Fibroblast of lung (primary cell): ENCODE data around the gene EFNA2. TPM values are rescaled to one million over a fixed set of nuclear protein-coding genes. Genes with fewer than 3 reads are reported as not detected.
A peak's percentile ranks its signal among the peaks of the same experiment; 100 is the strongest.

Source experiments
- DNase-seq, 2 donors: peaks; one replicate each; pipeline versions ENCODE4 v3.0.0 to v3.0.0-alpha.2; 2010; ENCODE audit warnings: low read depth in 2 of 2
- H2AFZ ChIP-seq: 2 replicates; pipeline ENCODE4 v1.5.1; 2012; ENCODE audit warnings: low read length, control low read depth, inconsistent platforms
- H3K27ac ChIP-seq: 2 replicates; pipeline ENCODE4 v1.5.1; 2011; ENCODE audit warnings: low read length, control low read depth; ENCODE audit not compliant: insufficient read depth
- H3K27me3 ChIP-seq: 2 replicates; pipeline ENCODE4 v1.5.1; 2011; ENCODE audit warnings: mild to moderate bottlenecking, low read length; ENCODE audit not compliant: control insufficient read depth, insufficient read depth
- H3K36me3 ChIP-seq: 2 replicates; pipeline ENCODE4 v1.5.1; 2011; ENCODE audit warnings: low read length; ENCODE audit not compliant: control insufficient read depth, insufficient read depth
- H3K4me1 ChIP-seq: 2 replicates; pipeline ENCODE4 v1.5.1; 2011; ENCODE audit warnings: low read length; ENCODE audit not compliant: control insufficient read depth, insufficient read depth; ENCODE audit errors: extremely low read depth
- H3K4me2 ChIP-seq: 2 replicates; pipeline ENCODE4 v1.5.1; 2011; ENCODE audit warnings: low read length, control low read depth; ENCODE audit not compliant: insufficient read depth; ENCODE audit errors: extremely low read depth
- H3K4me3 ChIP-seq, 4 experiments: fragments of 200-600 bp in 1 of 4; sonication (generic) in 1 of 4; replicated peaks in 1 of 4; 2 replicates each; pipeline ENCODE4 v1.5.1; 2011 to 2016; ENCODE audit warnings: low read length in 4 of 4, low read depth in 3 of 4, mild to moderate bottlenecking in 3 of 4, control low read depth in 2 of 4, inconsistent platforms in 1 of 4, mixed read lengths in 1 of 4; ENCODE audit not compliant: insufficient read depth in 1 of 4; ENCODE audit errors: control extremely low read depth in 1 of 4
- H3K79me2 ChIP-seq: 2 replicates; pipeline ENCODE4 v1.5.1; 2012; ENCODE audit warnings: mild to moderate bottlenecking, low read length, inconsistent platforms; ENCODE audit not compliant: control insufficient read depth, insufficient read depth
- H3K9ac ChIP-seq: 2 replicates; pipeline ENCODE4 v1.5.1; 2011; ENCODE audit warnings: mild to moderate bottlenecking, low read length, control low read depth; ENCODE audit not compliant: insufficient read depth
- H3K9me3 ChIP-seq: 2 replicates; pipeline ENCODE4 v1.5.1; 2012; ENCODE audit warnings: low read depth, low read length; ENCODE audit not compliant: control insufficient read depth, insufficient read depth
- H4K20me1 ChIP-seq: 2 replicates; pipeline ENCODE4 v1.5.1; 2011; ENCODE audit warnings: low read length; ENCODE audit not compliant: control insufficient read depth, insufficient read depth; ENCODE audit errors: extremely low read depth
- EZH2 ChIP-seq: IDR thresholded peaks from 2 replicates; pipeline ENCODE4 v1.5.1; 2012; ENCODE audit warnings: low read length, control low read depth, mild to moderate bottlenecking; ENCODE audit errors: missing control alignments
- polyA minus RNA-seq: library from RNA; depleted of rRNA, polyadenylated mRNA; stranded (reverse); fragments of >200 nt; gene quantifications from 2 replicates; pipeline ENCODE4 v1.2.3, GENCODE V29; 2011; ENCODE audit warnings: low replicate concordance
- polyA plus RNA-seq, 2 donors: library from polyadenylated mRNA; depleted of rRNA in 1 of 2; stranded (reverse) in 1 of 2; unstranded in 1 of 2; fragments of >200 nt; gene quantifications; 2 replicates each; pipeline ENCODE4 v1.2.1, GENCODE V29; 2011 to 2012; ENCODE audit warnings: missing spikeins in 1 of 2
- total RNA-seq: library from RNA; depleted of rRNA; stranded (reverse); fragments of >200 nt; gene quantifications from 2 replicates; pipeline ENCODE4 v1.2.1, GENCODE V29; 2014
- TF ChIP-seq, protein P1 (sequence below), 2 donors: IDR thresholded peaks in 1 of 2; conservative IDR thresholded peaks in 1 of 2; 1 replicate in 1 of 2; 2 replicates in 1 of 2; pipeline ENCODE4 v1.5.1; 2011 to 2012; ENCODE audit warnings: low read length in 2 of 2, control low read depth in 1 of 2, inconsistent platforms in 1 of 2, low read depth in 1 of 2, mild to moderate bottlenecking in 1 of 2

Gene EFNA2
- total RNA-seq, result 0.17 TPM in 1 of 2 replicates, not detected in the other
- polyA plus RNA-seq, result not detected in 2 replicates
- polyA plus RNA-seq (2012), result not detected in 2 replicates
- not detected in 2 replicates for polyA minus RNA-seq

DNA sequence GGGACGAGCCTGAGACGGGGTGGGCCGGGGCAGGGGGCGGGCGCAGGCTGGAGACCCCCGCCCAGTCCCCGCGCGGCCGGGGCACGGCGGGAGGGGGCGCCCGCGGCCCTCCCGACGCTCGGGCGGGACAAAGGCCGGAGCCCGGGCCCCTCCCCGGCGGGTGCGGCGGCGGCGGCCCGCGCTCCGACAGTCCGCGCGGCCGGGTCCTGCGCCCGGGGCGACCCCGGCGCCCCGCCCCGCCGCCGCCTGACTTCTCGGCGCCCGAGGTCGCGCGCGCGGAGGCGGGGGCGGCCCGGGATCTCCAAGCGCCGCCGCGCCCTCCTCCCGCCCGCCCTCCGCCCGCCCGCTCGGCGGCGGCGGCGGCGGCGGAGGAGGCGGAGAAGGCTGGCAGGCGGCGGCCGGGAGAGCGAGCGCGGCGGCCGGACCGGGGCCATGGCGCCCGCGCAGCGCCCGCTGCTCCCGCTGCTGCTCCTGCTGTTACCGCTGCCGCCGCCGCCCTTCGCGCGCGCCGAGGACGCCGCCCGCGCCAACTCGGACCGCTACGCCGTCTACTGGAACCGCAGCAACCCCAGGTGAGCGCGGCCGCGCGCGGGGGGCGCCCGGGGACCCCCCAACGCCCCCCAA is at the start of gene EFNA2:
Gene EFNA2 (plus strand): TSS at position 137 of the 624 bp plus-strand sequence. CDS start 296 bp downstream, at position 433.
- no peaks in the 10 kb centered on the region for H3K4me1 ChIP-seq
- no peaks in the 10 kb centered on the region for H3K79me2 ChIP-seq
- no peak for DNase-seq
- TF ChIP-seq EZH2, result no peak
- TF ChIP-seq, protein P1, sequence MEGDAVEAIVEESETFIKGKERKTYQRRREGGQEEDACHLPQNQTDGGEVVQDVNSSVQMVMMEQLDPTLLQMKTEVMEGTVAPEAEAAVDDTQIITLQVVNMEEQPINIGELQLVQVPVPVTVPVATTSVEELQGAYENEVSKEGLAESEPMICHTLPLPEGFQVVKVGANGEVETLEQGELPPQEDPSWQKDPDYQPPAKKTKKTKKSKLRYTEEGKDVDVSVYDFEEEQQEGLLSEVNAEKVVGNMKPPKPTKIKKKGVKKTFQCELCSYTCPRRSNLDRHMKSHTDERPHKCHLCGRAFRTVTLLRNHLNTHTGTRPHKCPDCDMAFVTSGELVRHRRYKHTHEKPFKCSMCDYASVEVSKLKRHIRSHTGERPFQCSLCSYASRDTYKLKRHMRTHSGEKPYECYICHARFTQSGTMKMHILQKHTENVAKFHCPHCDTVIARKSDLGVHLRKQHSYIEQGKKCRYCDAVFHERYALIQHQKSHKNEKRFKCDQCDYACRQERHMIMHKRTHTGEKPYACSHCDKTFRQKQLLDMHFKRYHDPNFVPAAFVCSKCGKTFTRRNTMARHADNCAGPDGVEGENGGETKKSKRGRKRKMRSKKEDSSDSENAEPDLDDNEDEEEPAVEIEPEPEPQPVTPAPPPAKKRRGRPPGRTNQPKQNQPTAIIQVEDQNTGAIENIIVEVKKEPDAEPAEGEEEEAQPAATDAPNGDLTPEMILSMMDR (conservative IDR thresholded peaks at IDR 0.05 in 1 of 2, IDR thresholded peaks at IDR 0.05 in 1 of 2; ENCODE audit: low read depth in 1 of 2, low read length in 2 of 2), result no peak
- no peaks in the 10 kb centered on the region for H3K9me3 ChIP-seq
- peaks cover 31% of the 10 kb centered on the region for H3K27me3 ChIP-seq
- no peaks in the 10 kb centered on the region for H3K36me3 ChIP-seq
- no peak within 1 kb of the TSS for H3K27ac ChIP-seq
- H3K9ac ChIP-seq, result no peak within 1 kb of the TSS
- H3K4me3 ChIP-seq, result no peak within 1 kb of the TSS
- no peak within 1 kb of the TSS for H3K4me2 ChIP-seq
- no peaks in the 10 kb centered on the region for H4K20me1 ChIP-seq
- no peak within 1 kb of the TSS for H2AFZ ChIP-seq

DNA sequence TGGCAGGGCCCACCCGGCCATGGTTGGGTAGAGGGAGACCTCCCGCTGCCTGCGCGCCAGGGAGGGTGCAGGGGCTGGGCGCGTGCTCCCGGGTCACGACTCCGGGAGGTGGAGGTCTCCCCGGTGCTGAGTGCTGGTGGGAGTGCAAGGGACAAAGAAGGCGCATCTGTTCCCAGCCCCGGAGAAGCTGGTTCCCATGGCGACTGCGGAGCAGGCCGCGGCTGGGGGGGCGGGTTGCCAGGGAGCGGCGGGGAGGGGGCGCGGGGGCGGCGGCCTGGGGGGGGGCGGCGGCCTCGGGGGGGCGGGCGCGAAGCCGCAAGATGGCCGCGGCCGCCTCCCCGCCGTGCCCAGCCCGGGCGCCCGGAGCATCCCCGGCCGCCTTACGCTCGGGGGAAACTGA is 49.1 kb upstream of the EFNA2 start:
- peak overlapping the region in 3 of 4 experiments; percentile 75 to 83 (median 78) for H3K4me3 ChIP-seq
- peak overlapping the region; percentile 92 for H3K4me2 ChIP-seq
- H3K4me1 ChIP-seq, result peaks cover 16% of the 10 kb centered on the region
- no peak overlapping the region for H2AFZ ChIP-seq
- DNase-seq, result no peak
- H3K36me3 ChIP-seq, result peaks cover 17% of the 10 kb centered on the region
- peaks cover 2% of the 10 kb centered on the region for H3K79me2 ChIP-seq
- H4K20me1 ChIP-seq, result no peaks in the 10 kb centered on the region
- TF ChIP-seq, protein P1 (conservative IDR thresholded peaks at IDR 0.05 in 1 of 2, IDR thresholded peaks at IDR 0.05 in 1 of 2; ENCODE audit: low read depth in 1 of 2, low read length in 2 of 2), result no peak
- H3K27ac ChIP-seq, result no peak overlapping the region
- H3K27me3 ChIP-seq, result no peaks in the 10 kb centered on the region
- no peaks in the 10 kb centered on the region for H3K9me3 ChIP-seq
- H3K9ac ChIP-seq, result peak overlapping the region; percentile 78

DNA sequence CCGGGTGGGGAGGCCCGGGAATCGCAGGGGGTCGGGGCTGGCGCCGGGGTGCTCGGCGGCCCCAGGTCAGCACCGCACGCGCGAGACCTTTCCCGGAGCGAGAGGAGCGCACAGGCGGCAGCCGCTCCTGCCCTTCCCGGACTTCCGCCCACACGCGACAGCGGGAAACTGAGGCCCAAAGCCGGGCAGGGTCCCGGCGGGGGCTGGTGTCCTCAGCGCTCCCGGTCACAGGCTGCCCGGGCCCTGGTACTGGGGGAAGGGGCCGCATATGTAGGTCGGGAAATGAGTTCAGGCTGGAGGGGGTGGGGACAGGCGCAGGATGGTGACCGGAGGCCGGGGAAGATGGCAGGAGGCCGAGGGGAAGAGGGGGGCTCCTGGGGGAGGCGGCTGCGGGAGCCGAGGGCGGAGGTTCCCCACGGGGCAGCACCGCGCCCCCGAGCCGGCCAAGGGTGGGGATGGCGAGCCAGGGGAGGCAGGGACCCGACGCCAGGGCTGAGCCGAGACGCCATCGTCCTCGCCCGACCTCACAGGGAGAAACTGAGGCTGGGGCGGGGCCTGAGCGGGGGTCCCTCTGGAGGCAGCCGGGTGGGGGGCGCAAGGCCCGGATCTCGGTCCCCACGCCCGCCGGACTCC is 48.5 kb upstream of the EFNA2 start:
- Histone ChIP-seq H3K4me3 (peak overlapping the region; percentile 56 to 83 (median 76)), H3K4me1 (peaks cover 16% of the 10 kb centered on the region), H3K27me3 (no peaks in the 10 kb centered on the region), H3K36me3 (peaks cover 17% of the 10 kb centered on the region), H4K20me1 (no peaks in the 10 kb centered on the region), H3K79me2 (peaks cover 7% of the 10 kb centered on the region), H3K4me2 (peak overlapping the region; percentile 92), H3K9ac (peak overlapping the region; percentile 78), H2AFZ (no peak overlapping the region), H3K27ac (peak overlapping the region; percentile 43), H3K9me3 (no peaks in the 10 kb centered on the region)
- DNase-seq, result no peak
- TF ChIP-seq, protein P1 (conservative IDR thresholded peaks at IDR 0.05 in 1 of 2, IDR thresholded peaks at IDR 0.05 in 1 of 2; ENCODE audit: low read depth in 1 of 2, low read length in 2 of 2), result no peak
- TF ChIP-seq EZH2, result no peak
